Measurements from ENCODE around the gene BNC2. TPM values are rescaled to one million over a fixed set of nuclear protein-coding genes. Genes with fewer than 3 reads are reported as not detected.

BNC2 gene
- total RNA-seq, 1 experiment from 2014 or later: 11.7 TPM

DNA sequence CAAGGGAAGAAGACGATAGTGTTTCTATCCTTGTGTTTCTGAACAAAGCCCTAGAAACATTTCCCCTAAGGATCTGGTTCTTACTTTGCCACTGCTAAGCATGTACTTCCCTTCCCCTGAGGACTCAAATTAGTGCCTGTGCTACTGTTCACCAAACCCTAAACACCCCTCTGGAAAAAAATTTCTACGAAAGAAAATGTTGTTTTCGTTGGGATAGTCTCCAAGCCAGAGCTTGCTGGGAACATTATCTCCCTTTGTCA, 294.6 kb downstream of the BNC2 start:
- TF ChIP-seq EZH2phosphoT487 (IDR thresholded peaks at IDR 0.05; ENCODE audit: borderline replicate concordance, low read length) (no peak), EZH2 (IDR thresholded peaks at IDR 0.05; ENCODE audit: low read length, unreplicated experiment) (no peak)
- TF ChIP-seq, protein P1, sequence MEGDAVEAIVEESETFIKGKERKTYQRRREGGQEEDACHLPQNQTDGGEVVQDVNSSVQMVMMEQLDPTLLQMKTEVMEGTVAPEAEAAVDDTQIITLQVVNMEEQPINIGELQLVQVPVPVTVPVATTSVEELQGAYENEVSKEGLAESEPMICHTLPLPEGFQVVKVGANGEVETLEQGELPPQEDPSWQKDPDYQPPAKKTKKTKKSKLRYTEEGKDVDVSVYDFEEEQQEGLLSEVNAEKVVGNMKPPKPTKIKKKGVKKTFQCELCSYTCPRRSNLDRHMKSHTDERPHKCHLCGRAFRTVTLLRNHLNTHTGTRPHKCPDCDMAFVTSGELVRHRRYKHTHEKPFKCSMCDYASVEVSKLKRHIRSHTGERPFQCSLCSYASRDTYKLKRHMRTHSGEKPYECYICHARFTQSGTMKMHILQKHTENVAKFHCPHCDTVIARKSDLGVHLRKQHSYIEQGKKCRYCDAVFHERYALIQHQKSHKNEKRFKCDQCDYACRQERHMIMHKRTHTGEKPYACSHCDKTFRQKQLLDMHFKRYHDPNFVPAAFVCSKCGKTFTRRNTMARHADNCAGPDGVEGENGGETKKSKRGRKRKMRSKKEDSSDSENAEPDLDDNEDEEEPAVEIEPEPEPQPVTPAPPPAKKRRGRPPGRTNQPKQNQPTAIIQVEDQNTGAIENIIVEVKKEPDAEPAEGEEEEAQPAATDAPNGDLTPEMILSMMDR (conservative IDR thresholded peaks at IDR 0.05; ENCODE audit: low read depth, low read length): no peak
- Histone ChIP-seq H3K9me3 (ENCODE audit: low read length) (no peaks in the 10 kb centered on the region), H4K20me1 (ENCODE audit: low read length) (no peaks in the 10 kb centered on the region), H3K9me2 (replicated peaks; ENCODE audit: low read length) (no peaks in the 10 kb centered on the region), H3K36me3 (ENCODE audit: low read depth, low read length) (no peaks in the 10 kb centered on the region), H3K4me2 (ENCODE audit: low read length) (no peak overlapping the region), H2AFZ (ENCODE audit: low read length) (0 out of 2 replicates have a peak overlapping the region, but pooled peaks have one; percentile 42), H3K9ac (ENCODE audit: low read length) (no peak overlapping the region), H3K27me3 (ENCODE audit: low read length) (no peaks in the 10 kb centered on the region), H3K4me1 (ENCODE audit: insufficient read depth, low read length) (peaks cover 24% of the 10 kb centered on the region), H3K27ac (ENCODE audit: low read length) (no peak overlapping the region), H3F3A (ENCODE audit: low read length, unreplicated experiment) (no peaks in the 10 kb centered on the region), H3K79me2 (ENCODE audit: low read length) (no peaks in the 10 kb centered on the region), H3K4me3 (ENCODE audit: low read length) (no peak overlapping the region)
- ATAC-seq (no peak), DNase-seq (no peak)
- ChIA-PET POLR2A (ENCODE audit: unreplicated experiment) (no interaction called here), CTCF (no interaction called here)
- intact Hi-C loops (cut with micrococcal nuclease): loop anchor here (5.0 to 10.0 kb wide), 2 partner anchors 151 to 349 kb away; no protein-coding TSS in a partner anchor
- BruUV-seq (replicated peaks): no TSS peak

- Histone ChIP-seq H3K4me2 (ENCODE audit: low read length) (no peak overlapping the region), H3F3A (ENCODE audit: low read length, unreplicated experiment) (no peaks in the 10 kb centered on the region), H3K9me3 (ENCODE audit: low read length) (no peaks in the 10 kb centered on the region), H2AFZ (ENCODE audit: low read length) (0 out of 2 replicates have a peak overlapping the region, but pooled peaks have one; percentile 42), H3K27ac (ENCODE audit: low read length) (no peak overlapping the region), H3K79me2 (ENCODE audit: low read length) (no peaks in the 10 kb centered on the region), H3K4me1 (ENCODE audit: insufficient read depth, low read length) (peaks cover 25% of the 10 kb centered on the region), H4K20me1 (ENCODE audit: low read length) (no peaks in the 10 kb centered on the region), H3K9me2 (replicated peaks; ENCODE audit: low read length) (no peaks in the 10 kb centered on the region), H3K4me3 (ENCODE audit: low read length) (no peak overlapping the region), H3K36me3 (ENCODE audit: low read depth, low read length) (no peaks in the 10 kb centered on the region), H3K27me3 (ENCODE audit: low read length) (no peaks in the 10 kb centered on the region), H3K9ac (ENCODE audit: low read length) (no peak overlapping the region)
- no peak for ATAC-seq
- ChIA-PET POLR2A (ENCODE audit: unreplicated experiment) (no interaction called here), CTCF (interaction anchor here (0.7 kb wide), 1 partner anchor 129 kb away, joined by 4 read pairs; no protein-coding TSS in a partner anchor)
- DNase-seq: peak; percentile 33
- no peak for TF ChIP-seq EZH2 (IDR thresholded peaks at IDR 0.05; ENCODE audit: low read length, unreplicated experiment)
- TF ChIP-seq, protein P1 (conservative IDR thresholded peaks at IDR 0.05; ENCODE audit: low read depth, low read length): peak; percentile 47; the same call in 1 of the 2 replicates
- intact Hi-C loops (cut with micrococcal nuclease): loop anchor here (5.0 to 10.0 kb wide), 2 partner anchors 152 to 349 kb away; no protein-coding TSS in a partner anchor
- no TSS peak for BruUV-seq (replicated peaks)
Measured at GRCh38 chr9:16575142-16575985, 295.1 kb downstream of the BNC2 start.
